IPS-18a (cell line): ENCODE measurements around the gene CPOX.

Source experiments
- H3K27ac ChIP-seq: one replicate; pipeline ENCODE4 v1.5.1; 2013; ENCODE audit warnings: low read length
- H3K27me3 ChIP-seq: one replicate; pipeline ENCODE4 v1.6.1; 2013; ENCODE audit warnings: mild to moderate bottlenecking, low read length; ENCODE audit not compliant: control insufficient read depth, insufficient read depth
- H3K36me3 ChIP-seq: one replicate; pipeline ENCODE4 v1.6.1; 2013; ENCODE audit warnings: low read depth, low read length; ENCODE audit not compliant: control insufficient read depth
- H3K4me1 ChIP-seq: one replicate; pipeline ENCODE4 v1.6.1; 2013; ENCODE audit warnings: low read depth, low read length; ENCODE audit not compliant: control insufficient read depth
- H3K4me3 ChIP-seq: one replicate; pipeline ENCODE4 v1.5.1; 2013; ENCODE audit warnings: low read length
- H3K9ac ChIP-seq: one replicate; pipeline ENCODE4 v1.6.1; 2013; ENCODE audit warnings: mild to moderate bottlenecking, low read length, moderate library complexity
- H3K9me3 ChIP-seq: one replicate; pipeline ENCODE4 v1.6.1; 2013; ENCODE audit warnings: low read depth, low read length; ENCODE audit not compliant: control insufficient read depth

Gene CPOX

DNA sequence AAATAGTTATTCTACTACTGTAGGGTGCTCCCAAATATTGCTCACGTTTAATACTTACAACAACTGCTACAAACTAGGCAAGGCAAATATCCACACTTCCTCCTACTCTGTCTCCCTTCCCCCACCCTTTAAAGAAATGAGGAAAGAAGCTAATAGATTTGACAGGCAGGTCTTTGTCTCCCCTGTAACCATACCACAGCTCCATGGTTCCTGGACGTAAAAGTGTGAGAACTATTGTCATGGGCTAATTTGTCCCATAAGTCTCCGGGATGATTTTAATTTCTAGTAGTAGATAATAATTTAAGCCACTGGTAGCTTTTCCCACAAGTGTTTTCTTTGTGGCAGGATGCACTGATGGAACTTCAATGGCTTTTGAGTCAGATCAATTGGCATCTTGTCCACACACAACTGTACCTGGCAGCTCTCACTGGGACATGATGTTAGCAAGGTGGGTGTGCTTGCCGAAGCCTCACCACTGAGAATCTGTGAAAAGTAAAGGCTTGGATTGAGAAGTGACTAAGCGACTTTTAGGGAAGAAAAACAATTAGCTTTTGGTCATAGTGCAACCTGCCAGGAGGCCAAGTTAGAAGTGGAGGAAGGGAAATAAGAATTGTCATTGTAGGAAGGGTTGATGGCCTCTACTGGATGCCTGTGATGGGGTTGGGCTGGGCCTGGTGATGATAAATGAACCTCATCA lies 1.4 kb upstream of the CPOX start:
- H3K4me1 ChIP-seq, result peaks cover 3% of the 10 kb centered on the region
- H3K36me3 ChIP-seq, result peaks cover 8% of the 10 kb centered on the region
- no peaks in the 10 kb centered on the region for H3K27me3 ChIP-seq
- H3K27ac ChIP-seq, result no peak overlapping the region
- no peak overlapping the region for H3K9ac ChIP-seq
- H3K4me3 ChIP-seq, result no peak overlapping the region
- H3K9me3 ChIP-seq, result no peaks in the 10 kb centered on the region

DNA sequence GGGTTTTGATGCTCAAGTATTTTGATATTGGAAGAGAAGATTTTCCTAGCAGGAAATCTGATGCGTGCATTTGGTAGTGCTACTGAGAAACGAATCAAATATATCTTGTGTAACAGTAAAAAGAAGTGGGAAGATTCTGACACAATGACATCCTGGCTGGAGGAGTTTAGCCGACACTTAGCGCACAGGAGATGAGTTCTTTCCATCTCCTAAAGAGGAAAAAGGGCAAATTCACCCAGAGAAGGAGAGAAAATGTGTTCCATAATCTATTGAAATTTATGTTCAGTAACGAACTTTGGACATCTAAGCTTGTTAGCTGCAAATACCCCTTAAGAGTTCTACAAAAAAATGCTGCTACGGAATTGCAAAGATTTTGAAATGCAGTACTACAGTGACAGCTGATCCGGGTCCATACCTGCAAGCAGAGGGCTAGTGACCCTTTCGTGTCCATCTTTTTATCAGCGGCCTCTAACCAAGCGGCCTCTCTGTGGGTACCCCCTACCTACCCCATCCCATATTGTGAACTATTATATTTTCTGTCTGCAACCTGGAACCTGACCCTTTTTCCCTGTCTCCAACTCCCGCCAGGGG lies 971 bp downstream of the CPOX start:
- peaks cover 17% of the 10 kb centered on the region for H3K36me3 ChIP-seq
- H3K9me3 ChIP-seq, result no peaks in the 10 kb centered on the region
- no peak overlapping the region for H3K27ac ChIP-seq
- no peaks in the 10 kb centered on the region for H3K27me3 ChIP-seq
- peak overlapping the region; percentile 73 for H3K4me3 ChIP-seq
- H3K9ac ChIP-seq, result peak overlapping the region; percentile 38
- peaks cover 3% of the 10 kb centered on the region for H3K4me1 ChIP-seq

DNA sequence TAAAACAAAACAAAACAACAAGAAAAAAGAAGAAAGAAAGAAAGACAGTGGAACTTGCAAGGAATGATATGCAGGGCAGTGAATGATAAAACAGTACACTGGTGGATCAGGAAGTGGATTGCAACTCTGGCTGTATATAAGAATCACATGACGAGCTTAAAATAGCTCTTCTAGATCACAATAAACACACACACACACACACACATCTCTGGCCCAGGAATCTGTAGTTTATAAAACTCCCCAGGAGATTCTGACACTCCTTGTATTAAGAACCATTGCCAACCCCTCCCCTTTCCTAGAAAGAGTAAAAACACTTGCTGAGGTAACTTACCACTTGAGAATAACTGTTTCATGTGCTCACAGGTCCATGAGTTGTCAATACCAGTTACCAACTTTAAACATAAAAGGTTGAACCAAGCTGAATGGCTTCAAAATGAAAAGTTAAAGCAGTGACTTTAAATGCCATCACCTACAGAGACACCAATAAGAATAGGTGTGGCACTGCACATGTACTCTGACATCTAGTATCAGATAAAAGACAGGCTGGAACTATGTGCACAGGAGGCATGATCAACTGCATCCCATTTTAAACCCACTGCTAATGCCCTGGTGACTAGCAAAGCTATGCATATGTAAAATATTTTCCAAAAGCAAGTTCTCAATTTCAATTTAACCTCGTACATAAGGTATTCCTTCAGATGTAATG lies 3.9 kb downstream of the CPOX start:
- no peaks in the 10 kb centered on the region for H3K27me3 ChIP-seq
- H3K4me1 ChIP-seq, result peaks cover 3% of the 10 kb centered on the region
- no peak overlapping the region for H3K9ac ChIP-seq
- no peak overlapping the region for H3K4me3 ChIP-seq
- H3K27ac ChIP-seq, result no peak overlapping the region
- no peaks in the 10 kb centered on the region for H3K9me3 ChIP-seq
- peaks cover 28% of the 10 kb centered on the region for H3K36me3 ChIP-seq

DNA sequence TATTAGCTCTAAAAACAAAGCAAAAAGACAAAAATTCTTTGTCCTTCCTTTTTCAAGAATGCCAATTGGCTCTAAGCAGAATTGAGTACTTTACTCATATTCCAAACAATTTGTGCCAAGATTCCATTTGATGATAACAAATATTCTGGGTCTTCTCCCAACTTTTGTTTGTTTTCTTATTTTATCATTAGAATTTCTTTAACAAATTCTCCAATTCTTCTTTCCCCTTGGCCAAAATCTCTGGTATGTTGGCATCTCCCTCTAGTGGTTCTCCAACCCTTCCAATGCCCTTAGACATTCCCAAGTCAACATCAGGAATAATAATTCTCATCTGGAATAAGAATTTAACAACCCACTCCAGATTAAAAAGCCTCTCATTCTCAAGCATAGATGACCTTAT lies 5.3 kb downstream of the CPOX start:
- Histone ChIP-seq H3K27ac (no peak overlapping the region), H3K9ac (no peak overlapping the region), H3K9me3 (no peaks in the 10 kb centered on the region), H3K27me3 (no peaks in the 10 kb centered on the region), H3K36me3 (peaks cover 35% of the 10 kb centered on the region), H3K4me3 (no peak overlapping the region), H3K4me1 (peaks cover 3% of the 10 kb centered on the region)

DNA sequence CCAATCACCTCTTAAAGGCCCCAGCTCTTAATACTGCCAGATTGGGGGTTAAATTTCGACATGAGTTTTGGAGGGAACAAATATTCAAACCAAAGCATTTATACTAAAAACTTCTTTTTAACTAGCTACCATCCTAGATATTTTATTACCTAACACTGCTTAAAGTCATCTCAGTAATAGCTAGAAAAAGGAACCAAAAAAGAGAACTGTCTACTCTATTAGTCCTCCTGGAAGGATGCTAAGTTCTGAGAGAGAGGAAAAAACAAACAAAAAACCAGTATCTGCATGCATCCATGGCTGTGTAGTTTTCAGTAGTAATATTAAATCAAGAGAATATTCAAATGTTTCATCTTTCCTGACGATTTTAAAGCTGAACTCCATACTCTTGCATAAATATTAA lies 5.8 kb downstream of the CPOX start:
- no peaks in the 10 kb centered on the region for H3K9me3 ChIP-seq
- peaks cover 3% of the 10 kb centered on the region for H3K4me1 ChIP-seq
- no peak overlapping the region for H3K4me3 ChIP-seq
- H3K27me3 ChIP-seq, result no peaks in the 10 kb centered on the region
- peaks cover 35% of the 10 kb centered on the region for H3K36me3 ChIP-seq
- no peak overlapping the region for H3K27ac ChIP-seq
- no peak overlapping the region for H3K9ac ChIP-seq

DNA sequence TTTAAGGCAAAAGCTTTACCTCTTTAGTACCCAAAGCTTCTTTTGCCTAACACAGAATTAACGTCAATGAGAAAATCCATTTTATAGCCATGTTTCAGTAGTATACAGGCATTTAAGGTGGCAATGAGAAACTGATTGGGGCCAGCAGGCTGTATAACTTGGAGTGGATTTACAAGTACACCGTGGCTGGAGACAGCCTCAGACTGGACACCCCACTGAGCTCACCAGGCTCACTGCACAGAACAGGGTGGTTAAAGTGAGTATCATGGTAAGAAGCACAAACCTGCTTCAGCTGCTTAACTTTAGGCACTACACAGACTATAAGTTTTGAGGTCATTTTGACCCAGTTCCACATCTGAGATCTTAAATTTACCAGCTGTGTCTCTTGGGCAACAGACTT lies 8.9 kb downstream of the CPOX start:
- H3K9ac ChIP-seq, result no peak overlapping the region
- H3K4me3 ChIP-seq, result no peak overlapping the region
- peaks cover 50% of the 10 kb centered on the region for H3K36me3 ChIP-seq
- H3K4me1 ChIP-seq, result no peaks in the 10 kb centered on the region
- no peak overlapping the region for H3K27ac ChIP-seq
- H3K27me3 ChIP-seq, result no peaks in the 10 kb centered on the region
- H3K9me3 ChIP-seq, result no peaks in the 10 kb centered on the region

DNA sequence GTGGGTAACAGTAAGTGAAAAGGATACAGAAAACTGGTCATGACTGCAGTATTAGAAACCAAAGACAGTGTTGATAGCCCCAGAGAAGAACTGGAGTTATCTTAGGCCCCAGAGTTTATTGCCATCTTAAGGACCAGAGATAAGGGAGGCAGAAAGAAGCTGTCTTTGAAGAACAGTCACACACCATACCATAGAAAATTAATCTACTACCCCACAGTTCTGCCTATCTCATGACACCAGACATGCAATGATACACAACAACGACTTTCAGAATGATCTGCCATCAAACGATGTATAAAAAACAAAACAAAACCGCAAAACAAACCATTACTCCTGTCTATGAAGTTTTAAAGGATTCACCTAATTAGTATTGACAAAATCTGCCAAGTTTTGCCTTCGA lies 9.6 kb downstream of the CPOX start:
- H3K9me3 ChIP-seq, result no peaks in the 10 kb centered on the region
- H3K4me1 ChIP-seq, result no peaks in the 10 kb centered on the region
- no peak overlapping the region for H3K9ac ChIP-seq
- no peak overlapping the region for H3K4me3 ChIP-seq
- peaks cover 53% of the 10 kb centered on the region for H3K36me3 ChIP-seq
- no peak overlapping the region for H3K27ac ChIP-seq
- H3K27me3 ChIP-seq, result no peaks in the 10 kb centered on the region

DNA sequence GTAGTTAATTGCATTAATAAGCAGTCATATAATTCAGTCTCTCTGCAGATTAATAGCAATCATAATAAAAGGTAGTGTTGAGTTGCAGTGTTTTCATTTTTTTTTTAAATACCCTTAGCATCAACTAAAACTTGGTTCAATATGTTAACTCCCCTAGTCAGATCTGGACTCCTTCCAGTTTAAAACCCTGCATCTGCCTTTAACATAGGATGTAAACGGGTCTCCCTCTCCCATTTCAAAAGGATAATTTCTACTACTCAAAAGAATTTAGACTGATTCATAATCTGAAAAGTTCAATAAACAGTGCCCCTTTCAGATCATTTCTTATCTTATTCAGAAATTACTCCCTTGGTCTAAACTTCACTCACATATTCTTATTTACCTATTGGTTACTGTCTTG lies 11.4 kb downstream of the CPOX start:
- no peak overlapping the region for H3K4me3 ChIP-seq
- H3K27ac ChIP-seq, result no peak overlapping the region
- no peaks in the 10 kb centered on the region for H3K9me3 ChIP-seq
- H3K27me3 ChIP-seq, result no peaks in the 10 kb centered on the region
- peaks cover 63% of the 10 kb centered on the region for H3K36me3 ChIP-seq
- no peak overlapping the region for H3K9ac ChIP-seq
- no peaks in the 10 kb centered on the region for H3K4me1 ChIP-seq

DNA sequence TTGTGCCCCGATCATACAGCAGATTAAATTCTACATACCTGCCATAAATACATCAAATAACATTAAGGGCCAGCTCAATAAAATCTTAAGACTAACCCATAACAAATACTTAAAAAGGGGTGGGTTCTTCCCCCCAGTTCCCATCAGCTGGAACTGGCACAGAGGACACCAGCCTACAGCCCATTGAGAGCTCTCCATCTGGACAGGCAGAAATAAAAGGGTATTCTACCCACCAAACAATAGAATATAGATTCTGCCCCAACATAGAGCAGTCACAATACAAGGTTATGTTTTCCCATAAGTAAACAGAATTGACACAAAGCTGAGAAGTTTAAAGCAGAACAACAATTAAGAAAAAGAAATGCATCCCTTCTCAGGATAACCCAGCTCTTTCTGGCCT lies 11.9 kb downstream of the CPOX start:
- peaks cover 63% of the 10 kb centered on the region for H3K36me3 ChIP-seq

DNA sequence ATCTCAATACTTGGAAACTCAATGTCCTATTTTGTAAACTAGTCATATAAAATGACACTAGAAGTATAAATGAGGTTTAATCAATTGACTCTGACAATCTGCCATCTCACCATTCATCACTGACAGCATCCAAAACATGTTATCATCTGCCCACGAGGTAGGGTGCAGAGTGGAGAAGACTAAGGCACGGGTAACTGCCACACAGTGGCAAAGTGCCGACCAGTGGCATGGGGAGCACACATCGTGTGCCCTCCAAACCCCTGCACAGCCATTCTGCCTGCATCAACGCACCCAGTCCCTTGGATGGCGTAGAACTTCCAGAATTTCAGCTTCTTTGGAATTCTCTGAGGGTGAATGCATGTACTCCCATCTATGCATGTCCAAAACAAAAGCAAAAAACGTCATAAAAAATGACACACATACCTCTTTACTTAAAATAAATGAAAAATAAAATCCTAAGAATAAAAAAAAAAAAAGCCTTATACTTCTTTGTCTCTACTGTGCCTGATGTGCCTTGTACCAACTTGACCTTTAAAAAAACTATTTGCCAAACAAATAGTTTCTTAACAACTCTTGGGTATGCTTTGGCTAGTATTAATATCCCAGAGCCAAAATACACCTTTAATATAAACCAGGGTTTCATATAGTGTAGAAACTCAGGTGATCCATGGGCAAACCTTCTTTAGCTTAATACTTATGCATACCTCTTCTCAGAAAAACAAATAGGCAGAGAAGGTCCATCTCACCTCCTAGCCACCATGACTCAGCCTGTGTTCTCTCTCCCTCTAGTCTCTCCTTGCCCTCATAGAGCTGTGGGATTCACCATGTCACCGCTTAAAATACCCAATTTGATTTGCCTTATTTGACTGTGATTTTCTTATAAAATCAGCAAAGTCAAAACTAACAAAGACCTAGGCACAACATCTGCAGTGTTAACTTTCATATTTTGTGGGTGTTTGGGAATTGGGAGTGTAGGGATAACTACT lies 12.7 kb downstream of the CPOX start:
- Histone ChIP-seq H3K27me3 (no peaks in the 10 kb centered on the region), H3K4me3 (no peak overlapping the region), H3K9ac (no peak overlapping the region), H3K36me3 (peaks cover 63% of the 10 kb centered on the region), H3K27ac (no peak overlapping the region), H3K4me1 (no peaks in the 10 kb centered on the region), H3K9me3 (no peaks in the 10 kb centered on the region)

More for the DNA sequence above, 11.9 kb downstream of the CPOX start:
- Histone ChIP-seq H3K9me3 (no peaks in the 10 kb centered on the region), H3K4me1 (no peaks in the 10 kb centered on the region), H3K9ac (no peak overlapping the region), H3K27ac (no peak overlapping the region), H3K27me3 (no peaks in the 10 kb centered on the region), H3K4me3 (no peak overlapping the region)
